GM12872 (cell line): ENCODE data around the gene PSMA8.

Source experiments
- TF ChIP-seq, protein P1 (sequence below): IDR thresholded peaks from 3 replicates; pipeline ENCODE4 v1.5.1; 2011; ENCODE audit warnings: low read depth, mild to moderate bottlenecking, low read length, moderate library complexity; ENCODE audit not compliant: insufficient read depth

PSMA8 gene

DNA sequence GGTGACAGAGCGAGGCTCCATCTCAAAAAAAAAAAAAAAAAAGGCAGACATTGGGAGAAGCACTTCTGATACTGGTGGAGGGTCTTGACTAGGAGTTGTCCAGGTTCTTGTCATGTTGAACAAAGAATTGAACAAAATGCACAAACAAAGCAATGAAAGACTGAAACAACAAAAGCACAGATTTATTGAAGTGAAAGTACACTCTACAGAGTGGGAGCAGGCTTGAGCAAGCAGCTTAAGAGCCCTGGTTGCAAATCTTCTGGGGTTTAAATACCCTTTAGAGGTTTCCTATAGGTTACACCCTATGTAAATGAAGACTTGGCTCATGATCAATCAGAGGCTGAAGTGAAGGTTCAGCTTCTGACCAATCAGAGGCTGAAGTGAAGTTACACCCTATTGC is 36.8 kb upstream of the PSMA8 start:
- TF ChIP-seq, protein P1, sequence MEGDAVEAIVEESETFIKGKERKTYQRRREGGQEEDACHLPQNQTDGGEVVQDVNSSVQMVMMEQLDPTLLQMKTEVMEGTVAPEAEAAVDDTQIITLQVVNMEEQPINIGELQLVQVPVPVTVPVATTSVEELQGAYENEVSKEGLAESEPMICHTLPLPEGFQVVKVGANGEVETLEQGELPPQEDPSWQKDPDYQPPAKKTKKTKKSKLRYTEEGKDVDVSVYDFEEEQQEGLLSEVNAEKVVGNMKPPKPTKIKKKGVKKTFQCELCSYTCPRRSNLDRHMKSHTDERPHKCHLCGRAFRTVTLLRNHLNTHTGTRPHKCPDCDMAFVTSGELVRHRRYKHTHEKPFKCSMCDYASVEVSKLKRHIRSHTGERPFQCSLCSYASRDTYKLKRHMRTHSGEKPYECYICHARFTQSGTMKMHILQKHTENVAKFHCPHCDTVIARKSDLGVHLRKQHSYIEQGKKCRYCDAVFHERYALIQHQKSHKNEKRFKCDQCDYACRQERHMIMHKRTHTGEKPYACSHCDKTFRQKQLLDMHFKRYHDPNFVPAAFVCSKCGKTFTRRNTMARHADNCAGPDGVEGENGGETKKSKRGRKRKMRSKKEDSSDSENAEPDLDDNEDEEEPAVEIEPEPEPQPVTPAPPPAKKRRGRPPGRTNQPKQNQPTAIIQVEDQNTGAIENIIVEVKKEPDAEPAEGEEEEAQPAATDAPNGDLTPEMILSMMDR = no peak

DNA sequence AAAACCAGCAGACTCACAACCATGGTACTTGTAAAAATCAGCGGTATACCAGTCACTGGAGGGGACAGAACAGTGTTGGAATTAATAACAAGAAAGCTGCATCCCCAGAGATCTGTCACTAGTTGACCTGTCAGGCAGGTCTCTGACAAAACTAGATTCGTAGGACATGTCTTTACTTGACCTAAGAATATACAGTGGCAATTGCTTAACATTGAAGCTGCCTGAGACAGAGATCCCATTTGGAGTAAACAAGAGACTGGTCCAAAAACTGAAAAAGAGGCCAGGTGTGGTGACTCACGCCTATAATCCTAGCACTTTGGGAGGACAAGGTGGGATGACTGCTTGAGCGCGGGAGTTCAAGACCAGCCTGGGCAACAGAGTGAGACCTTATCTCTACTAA is 36.1 kb upstream of the PSMA8 start:
- TF ChIP-seq, protein P1 = no peak

DNA sequence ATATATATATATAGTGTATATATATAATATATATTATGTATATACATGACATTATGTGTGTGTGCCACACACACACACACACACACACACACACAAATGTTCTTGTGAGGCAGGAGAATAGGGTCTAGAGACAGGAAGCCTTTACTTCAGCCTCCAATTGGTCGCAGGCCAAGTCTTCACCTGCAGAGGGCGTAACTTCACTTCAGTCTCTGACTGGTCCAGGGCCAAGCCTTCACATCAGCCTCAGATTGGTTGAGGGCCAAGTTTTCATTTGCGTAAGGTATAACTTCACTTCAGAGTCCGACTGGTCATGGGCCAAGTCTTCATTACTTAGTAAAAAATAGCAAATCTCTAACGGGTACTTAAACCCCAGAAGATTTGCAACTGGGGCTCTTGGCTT is 30.1 kb upstream of the PSMA8 start:
- TF ChIP-seq, protein P1 = peak; percentile 52

DNA sequence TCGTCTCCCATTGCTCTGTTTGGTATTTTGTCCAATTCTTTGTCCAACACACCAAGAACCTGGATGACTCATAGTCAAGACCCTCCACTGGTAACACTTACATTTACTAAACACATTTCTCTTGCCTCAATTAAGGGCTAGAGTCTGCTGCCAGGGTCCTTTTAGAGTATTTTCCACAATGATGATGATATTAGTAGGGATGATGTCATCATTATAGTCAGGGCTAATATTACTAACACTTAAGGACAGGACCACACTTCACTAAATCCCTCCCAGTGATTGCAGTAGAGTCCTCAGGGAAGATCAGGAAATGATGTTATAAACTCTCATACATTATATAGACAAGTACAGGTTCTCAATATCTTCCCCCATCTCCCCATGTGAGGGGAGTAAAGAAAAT is 29.6 kb upstream of the PSMA8 start:
- TF ChIP-seq, protein P1 = no peak

DNA sequence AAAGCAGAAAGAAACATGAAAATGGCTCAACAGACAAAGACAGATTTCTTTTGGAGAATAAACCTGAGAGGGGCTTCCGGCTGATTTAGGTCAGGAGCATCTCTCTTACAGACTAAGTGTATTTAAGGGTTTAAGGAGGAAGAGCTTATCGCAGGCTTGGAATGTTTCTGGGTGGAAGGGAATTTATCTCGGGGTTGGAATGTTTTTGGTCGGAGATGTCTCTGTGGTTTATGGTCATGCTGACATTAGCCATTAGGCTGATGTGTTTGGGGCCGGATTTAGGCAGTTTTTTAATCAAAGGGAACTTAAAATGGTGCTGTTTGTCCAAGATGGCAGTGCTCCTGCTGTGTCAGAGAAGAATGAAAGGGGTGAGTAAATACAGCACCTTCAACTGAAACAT is 14.4 kb upstream of the PSMA8 start:
- TF ChIP-seq, protein P1 = no peak

DNA sequence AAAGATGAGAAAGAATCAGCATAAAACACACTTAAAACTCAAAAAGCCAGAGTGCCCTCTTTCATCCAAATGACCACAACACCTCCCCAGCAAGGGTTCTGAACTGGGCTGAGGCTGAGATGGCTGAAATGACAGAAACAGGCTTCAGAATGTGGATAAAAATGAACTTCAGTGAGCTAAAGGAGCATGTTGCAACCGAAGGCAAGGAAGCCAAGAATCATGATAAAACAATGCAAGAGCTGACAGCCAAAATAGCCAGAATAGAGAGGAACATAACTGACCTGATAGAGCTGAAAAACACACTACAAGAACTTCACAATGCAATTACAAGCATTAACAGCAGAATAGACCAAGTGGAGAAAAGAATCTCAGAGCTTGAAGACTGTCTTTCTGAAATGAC is 12.2 kb upstream of the PSMA8 start:
- TF ChIP-seq, protein P1 = no peak

DNA sequence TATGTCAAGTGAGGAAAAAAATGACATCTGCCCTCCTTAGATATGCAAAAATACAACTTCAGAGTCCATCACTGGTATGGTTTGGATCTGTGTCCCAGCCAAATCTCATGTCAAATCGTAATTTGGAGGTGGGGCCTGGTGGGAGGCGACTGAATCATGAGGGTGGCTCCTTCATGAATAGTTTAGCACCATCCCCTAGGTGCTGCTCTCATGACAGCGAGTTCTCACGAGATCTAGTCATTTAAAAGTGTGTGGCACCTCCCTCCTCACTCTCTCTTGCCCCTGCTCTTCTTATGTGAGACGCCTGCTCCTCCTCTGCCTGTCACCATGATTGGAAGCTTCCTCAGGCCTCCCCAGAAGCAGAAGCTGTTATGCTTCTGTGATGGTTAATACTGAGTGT is 5.9 kb upstream of the PSMA8 start:
- TF ChIP-seq, protein P1 = no peak

DNA sequence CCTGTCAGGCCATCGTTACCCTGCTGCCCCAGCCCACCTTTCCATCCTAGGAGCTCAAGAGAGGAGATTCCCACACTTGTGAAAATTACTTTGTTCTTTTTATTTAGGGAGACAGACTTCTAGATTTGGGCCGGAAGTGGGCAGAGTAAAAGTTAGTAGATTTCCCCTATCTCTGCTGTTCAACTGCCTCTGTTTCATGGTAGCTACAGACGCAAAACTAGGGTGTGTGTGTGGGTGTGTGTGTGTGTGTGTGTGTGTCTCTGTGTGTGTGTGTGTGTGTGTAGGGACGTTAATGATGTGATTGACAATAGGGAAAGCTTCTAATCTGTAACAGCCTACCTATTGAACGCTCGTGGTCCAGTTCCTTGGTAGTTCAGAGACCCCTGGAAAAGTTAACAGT is 438 bp downstream of the PSMA8 start:
- TF ChIP-seq, protein P1 = no peak
